NB4 (cell line): ENCODE data around the gene PDE8A.

ENCODE experiments used
- CTCF ChIP-seq: IDR thresholded peaks from one replicate; pipeline ENCODE4 v1.5.1; 2012; ENCODE audit warnings: low read depth, low read length
- MAX ChIP-seq: IDR thresholded peaks from 2 replicates; pipeline ENCODE4 v1.6.1; 2011; ENCODE audit warnings: low read depth, low read length
- MYC ChIP-seq: IDR thresholded peaks from 2 replicates; pipeline ENCODE4 v1.6.1; 2011; ENCODE audit warnings: low read depth, low read length
- POLR2A ChIP-seq: IDR thresholded peaks from 2 replicates; pipeline ENCODE4 v1.6.1; 2011; ENCODE audit warnings: mild to moderate bottlenecking; ENCODE audit not compliant: insufficient read length; ENCODE audit errors: extremely low read depth

GRCh38 chr15:85063088-85063487, 81.4 kb downstream of the PDE8A start:
- TF ChIP-seq CTCF: no peak
- TF ChIP-seq MYC: no peak
- no peak for TF ChIP-seq POLR2A
- no peak for TF ChIP-seq MAX
